GM21360 (cell line): ENCODE results near the gene FUT8.
A peak's percentile ranks its signal among the peaks of the same experiment; 100 is the strongest.

ENCODE experiments used
- ATAC-seq: cut with Tn5 transposase; IDR thresholded peaks from one replicate; pipeline ENCODE4 v1.9.1; 2021; ENCODE audit warnings: mild to moderate bottlenecking, moderate library complexity; ENCODE audit not compliant: unreplicated experiment

Gene FUT8

GRCh38 chr14:65412032-65412846 is at the start of gene FUT8:
TSS of gene FUT8 (plus strand) at chr14:65412730. CDS start at chr14:65561564, 148,834 bp downstream.
- peak; percentile 70 for ATAC-seq

GRCh38 chr14:65366802-65367565 is 45.5 kb upstream of the FUT8 start:
- ATAC-seq: no peak

GRCh38 chr14:65369560-65369959 is 43.0 kb upstream of the FUT8 start:
- no peak for ATAC-seq

- no peak for ATAC-seq
Observed at GRCh38 chr14:65370801-65371248, 41.7 kb upstream of the FUT8 start.

GRCh38 chr14:65371784-65372183 is 40.7 kb upstream of the FUT8 start:
- ATAC-seq: no peak

GRCh38 chr14:65373016-65373670 is 39.4 kb upstream of the FUT8 start:
- no peak for ATAC-seq

- ATAC-seq: no peak
Observed at GRCh38 chr14:65373671-65374039, 38.9 kb upstream of the FUT8 start.

- no peak for ATAC-seq
Observed at GRCh38 chr14:65377576-65377975, 35.0 kb upstream of the FUT8 start.

- ATAC-seq: no peak
Observed at GRCh38 chr14:65382586-65382985, 29.9 kb upstream of the FUT8 start.

- no peak for ATAC-seq
Observed at GRCh38 chr14:65387171-65387570, 25.4 kb upstream of the FUT8 start.

- ATAC-seq: no peak
Observed at GRCh38 chr14:65387628-65388027, 24.9 kb upstream of the FUT8 start.

GRCh38 chr14:65392296-65392695 is 20.2 kb upstream of the FUT8 start:
- ATAC-seq: no peak

- no peak for ATAC-seq
Observed at GRCh38 chr14:65396082-65396910, 16.2 kb upstream of the FUT8 start.

GRCh38 chr14:65403231-65403630 is 9.3 kb upstream of the FUT8 start:
- no peak for ATAC-seq

- no peak for ATAC-seq
Observed at GRCh38 chr14:65408113-65408512, 4.4 kb upstream of the FUT8 start.

GRCh38 chr14:65410640-65411039 is 1.9 kb upstream of the FUT8 start:
- ATAC-seq: no peak

GRCh38 chr14:65411656-65412031 is 886 bp upstream of the FUT8 start:
- ATAC-seq: peak; percentile 41

GRCh38 chr14:65412856-65413738 is 567 bp downstream of the FUT8 start:
- ATAC-seq: peak; percentile 29

- no peak for ATAC-seq
Observed at GRCh38 chr14:65413739-65414045, 1.2 kb downstream of the FUT8 start.
